GM23248 (cell line): ENCODE results near the gene PARP15. TPM values are rescaled to one million over a fixed set of nuclear protein-coding genes. Genes with fewer than 3 reads are reported as not detected.
"Not testable (repeated sequence)": the region's sequence is repeated elsewhere in the genome, so short reads cannot be mapped to it uniquely, and the experiment has no call there.

Source experiments
- DNase-seq: peaks from one replicate; pipeline ENCODE4 v3.0.0-alpha.2; 2015
- H2AFZ ChIP-seq: fragments of 200-600 bp; sonication (generic); 2 replicates; pipeline ENCODE4 v1.6.1; 2016; ENCODE audit warnings: antibody characterized with exemption
- H3F3A ChIP-seq: fragments of 200-600 bp; sonication (generic); 2 replicates; pipeline ENCODE4 v1.6.1; 2016; ENCODE audit warnings: mild to moderate bottlenecking, antibody characterized with exemption, mixed run types; ENCODE audit not compliant: insufficient read depth
- H3K27ac ChIP-seq: fragments of 200-600 bp; sonication (generic); 2 replicates; pipeline ENCODE4 v1.5.1; 2016; ENCODE audit warnings: mild to moderate bottlenecking
- H3K27me3 ChIP-seq: fragments of 200-600 bp; sonication (generic); replicated peaks from 2 replicates; pipeline ENCODE4 v1.6.1; 2016; ENCODE audit warnings: mild to moderate bottlenecking; ENCODE audit not compliant: insufficient read depth
- H3K36me3 ChIP-seq: fragments of 200-600 bp; sonication (generic); 2 replicates; pipeline ENCODE4 v1.6.1; 2016; ENCODE audit warnings: low read depth, mild to moderate bottlenecking
- H3K4me1 ChIP-seq: fragments of 200-600 bp; sonication (generic); 2 replicates; pipeline ENCODE4 v1.6.1; 2016; ENCODE audit warnings: mild to moderate bottlenecking; ENCODE audit not compliant: insufficient read depth
- H3K4me2 ChIP-seq: fragments of 200-600 bp; sonication (generic); one replicate; pipeline ENCODE4 v1.6.1; 2016; ENCODE audit warnings: mild to moderate bottlenecking; ENCODE audit not compliant: unreplicated experiment
- H3K4me3 ChIP-seq: fragments of 200-600 bp; sonication (generic); 2 replicates; pipeline ENCODE4 v1.5.1; 2016; ENCODE audit warnings: mild to moderate bottlenecking
- H3K79me2 ChIP-seq: fragments of 200-600 bp; sonication (generic); 2 replicates; pipeline ENCODE4 v1.6.1; 2016; ENCODE audit warnings: mild to moderate bottlenecking; ENCODE audit not compliant: insufficient read depth
- H3K9ac ChIP-seq: fragments of 200-600 bp; sonication (generic); 2 replicates; pipeline ENCODE4 v1.6.1; 2016; ENCODE audit warnings: mild to moderate bottlenecking
- H3K9me2 ChIP-seq: fragments of 200-600 bp; sonication (generic); 2 replicates; pipeline ENCODE4 v1.6.1; 2016; ENCODE audit warnings: mixed run types, mild to moderate bottlenecking, moderate library complexity; ENCODE audit not compliant: insufficient read depth
- H3K9me3 ChIP-seq: fragments of 200-600 bp; sonication (generic); one replicate; pipeline ENCODE4 v1.6.1; 2017; ENCODE audit warnings: low read depth
- H4K20me1 ChIP-seq: fragments of 200-600 bp; sonication (generic); 2 replicates; pipeline ENCODE4 v1.6.0; 2016; ENCODE audit not compliant: insufficient read depth
- EZH2 ChIP-seq: fragments of 200-600 bp; sonication (generic); IDR thresholded peaks from 2 replicates; pipeline ENCODE4 v1.6.1; 2018; ENCODE audit warnings: antibody characterized with exemption, mild to moderate bottlenecking; ENCODE audit not compliant: insufficient read depth, poor library complexity, severe bottlenecking
- EZH2phosphoT487 ChIP-seq: fragments of 200-600 bp; sonication (generic); IDR thresholded peaks from 2 replicates; pipeline ENCODE4 v1.6.1; 2018; ENCODE audit warnings: antibody characterized with exemption, moderate library complexity, mild to moderate bottlenecking, low read depth; ENCODE audit not compliant: insufficient read depth
- WGBS, 2 experiments: methylation state at CpG; one replicate each; pipeline ENCODE4 v1.1.6; 2015 to 2017; ENCODE audit warnings: low lambda C conversion rate in 2 of 2, low coverage in 1 of 2; ENCODE audit errors: missing lambda C conversion rate in 2 of 2; 5-methylcytosine and 5-hydroxymethylcytosine counted together
- in situ Hi-C: fragments of 300-500 bp; cut with MboI; formaldehyde crosslinking; loops from 2 replicates; pipeline ENCODE4 v1.15.0; 2020
- polyA plus RNA-seq: library from polyadenylated mRNA; unstranded; fragments of >200 nt; fragmentation: Nextera tagmentation; extraction: Ambion mirVana; gene quantifications from 2 replicates; pipeline ENCODE4 v1.2.1, GENCODE V29; 2016
- total RNA-seq: library from RNA; depleted of rRNA; stranded (reverse); fragments of >200 nt; shearing (Covaris generic); gene quantifications from 2 replicates; pipeline ENCODE4 v1.2.3, GENCODE V29; 2014

The PARP15 gene
- total and polyA plus RNA-seq, 2 experiments from 2014 or later: under 0.01 to 0.29 TPM

GRCh38 chr3:122563717-122564025 is 13.8 kb upstream of the PARP15 start:
- H3K36me3 ChIP-seq: peaks cover 10% of the 10 kb centered on the region; the same call in 1 of the 2 replicates
- peaks cover 16% of the 10 kb centered on the region for H3K4me1 ChIP-seq
- peak overlapping the region; percentile 84 for H3K4me2 ChIP-seq
- peaks cover 9% of the 10 kb centered on the region for H3K79me2 ChIP-seq
- peak overlapping the region; percentile 93 for H3K9ac ChIP-seq
- TF ChIP-seq EZH2phosphoT487 (no peak), EZH2 (no peak)
- H4K20me1 ChIP-seq: no peaks in the 10 kb centered on the region
- peak overlapping the region; percentile 93 for H2AFZ ChIP-seq
- peak overlapping the region; percentile 72 for H3K27ac ChIP-seq
- in situ Hi-C loops: no loop called here
- no peaks in the 10 kb centered on the region for H3F3A ChIP-seq
- no peaks in the 10 kb centered on the region for H3K27me3 ChIP-seq
- H3K9me3 ChIP-seq: no peaks in the 10 kb centered on the region
- peak; percentile 43 for DNase-seq
- 7% methylated on average over 5 of the region's 5 CpGs for WGBS, 2 experiments
- no peaks in the 10 kb centered on the region for H3K9me2 ChIP-seq
- peak overlapping the region; percentile 91 for H3K4me3 ChIP-seq

- 1 to 2% methylated on average over 47 to 54 of the region's 56 CpGs for WGBS, 2 experiments
- Histone ChIP-seq H3K4me2 (peak within 1 kb of the TSS; percentile 84), H3K27me3 (no peaks in the 10 kb centered on the region), H3K36me3 (peaks cover 16% of the 10 kb centered on the region), H3K4me1 (peaks cover 16% of the 10 kb centered on the region), H3F3A (no peaks in the 10 kb centered on the region), H3K9me3 (no peaks in the 10 kb centered on the region), H4K20me1 (no peaks in the 10 kb centered on the region), H3K9me2 (no peaks in the 10 kb centered on the region), H3K27ac (peak within 1 kb of the TSS; percentile 72), H3K9ac (peak within 1 kb of the TSS; percentile 93), H3K79me2 (peaks cover 9% of the 10 kb centered on the region), H2AFZ (peak within 1 kb of the TSS; percentile 93), H3K4me3 (peak within 1 kb of the TSS; percentile 91)
- peak; percentile 91 for DNase-seq
- no peak for TF ChIP-seq EZH2phosphoT487
- no peak for TF ChIP-seq EZH2
- in situ Hi-C loops: no loop called here
These were observed 13.1 kb upstream of the PARP15 start, which contains the start of the genes DTX3L and PARP9 for GRCh38 chr3:122564155-122564912. TSS of gene DTX3L (plus strand) at chr3:122564338. CDS start at chr3:122564427, 89 bp downstream. TSS of gene PARP9 (minus strand) at chr3:122564300. CDS start at chr3:122559620, 4,680 bp downstream.

- in situ Hi-C loops: not testable (repeated sequence)
These were observed 9.3 kb upstream of the PARP15 start for GRCh38 chr3:122568131-122568530.

GRCh38 chr3:122568755-122569154 is 8.7 kb upstream of the PARP15 start:
- H3K27me3 ChIP-seq: no peaks in the 10 kb centered on the region
- TF ChIP-seq EZH2phosphoT487 (no peak), EZH2 (no peak)
- no peak overlapping the region for H3K4me2 ChIP-seq
- H2AFZ ChIP-seq: no peak overlapping the region
- H3K9ac ChIP-seq: no peak overlapping the region
- no peak for DNase-seq
- in situ Hi-C loops: no loop called here
- no peak overlapping the region for H3K27ac ChIP-seq
- no peaks in the 10 kb centered on the region for H3K9me3 ChIP-seq
- H4K20me1 ChIP-seq: no peaks in the 10 kb centered on the region
- peaks cover 9% of the 10 kb centered on the region for H3K79me2 ChIP-seq
- H3K4me3 ChIP-seq: no peak overlapping the region
- WGBS, 2 experiments: 88 to 91% methylated on average over 3 of the region's 3 CpGs
- H3K9me2 ChIP-seq: no peaks in the 10 kb centered on the region
- H3K36me3 ChIP-seq: peaks cover 17% of the 10 kb centered on the region
- 0 out of 2 replicates have a peak, but pooled peaks cover 8% of the 10 kb centered on the region for H3F3A ChIP-seq
- H3K4me1 ChIP-seq: peaks cover 16% of the 10 kb centered on the region

More at GRCh38 chr3:122568131-122568530, 9.3 kb upstream of the PARP15 start:
- H3K9me3 ChIP-seq, DNase-seq, H3F3A ChIP-seq, H3K27me3 ChIP-seq, H3K9me2 ChIP-seq, H3K27ac ChIP-seq, H3K4me3 ChIP-seq, H3K79me2 ChIP-seq, H4K20me1 ChIP-seq, H3K4me2 ChIP-seq, H3K9ac ChIP-seq, H2AFZ ChIP-seq: not testable (repeated sequence)
- Histone ChIP-seq H3K36me3 (peaks cover 17% of the 10 kb centered on the region), H3K4me1 (peaks cover 20% of the 10 kb centered on the region)
- 98 to 100% methylated on average over 7 of the region's 7 CpGs for WGBS, 2 experiments
